Fibroblast of pulmonary artery (primary cell): ENCODE measurements around the gene CAMK1D.

Source experiments
- DNase-seq: peaks from one replicate; pipeline ENCODE4 v3.0.0-alpha.2; 2010; ENCODE audit warnings: low read depth
- H3K4me3 ChIP-seq: replicated peaks from 2 replicates; pipeline ENCODE4 v1.5.1; 2011; ENCODE audit warnings: low read depth, mild to moderate bottlenecking, control low read depth, low read length, moderate library complexity
- TF ChIP-seq, protein P1 (sequence below): IDR thresholded peaks from 2 replicates; pipeline ENCODE4 v1.5.1; 2011; ENCODE audit warnings: mild to moderate bottlenecking, control low read depth, low read length, inconsistent platforms; ENCODE audit errors: missing control alignments

The CAMK1D gene

DNA sequence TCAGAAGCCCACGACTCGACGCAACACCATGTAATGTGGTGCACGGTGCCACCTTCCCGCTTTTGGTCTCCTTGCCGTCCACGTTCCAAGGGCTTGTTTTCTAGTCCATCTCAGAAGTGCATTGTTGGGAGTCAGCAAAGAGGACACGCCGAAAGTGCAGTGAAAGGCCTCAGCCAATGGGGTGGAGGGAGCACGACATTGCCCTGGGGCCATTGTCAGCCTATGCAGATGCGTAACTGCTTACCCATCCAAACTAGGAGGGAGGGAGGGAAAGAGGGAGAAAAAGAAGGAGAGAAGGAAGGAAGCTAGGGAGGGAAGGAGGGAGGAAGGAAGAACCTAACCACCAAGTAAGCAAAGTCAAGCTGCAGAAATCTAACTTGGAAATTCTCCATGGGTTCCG, 449.8 kb downstream of the CAMK1D start:
- TF ChIP-seq, protein P1, sequence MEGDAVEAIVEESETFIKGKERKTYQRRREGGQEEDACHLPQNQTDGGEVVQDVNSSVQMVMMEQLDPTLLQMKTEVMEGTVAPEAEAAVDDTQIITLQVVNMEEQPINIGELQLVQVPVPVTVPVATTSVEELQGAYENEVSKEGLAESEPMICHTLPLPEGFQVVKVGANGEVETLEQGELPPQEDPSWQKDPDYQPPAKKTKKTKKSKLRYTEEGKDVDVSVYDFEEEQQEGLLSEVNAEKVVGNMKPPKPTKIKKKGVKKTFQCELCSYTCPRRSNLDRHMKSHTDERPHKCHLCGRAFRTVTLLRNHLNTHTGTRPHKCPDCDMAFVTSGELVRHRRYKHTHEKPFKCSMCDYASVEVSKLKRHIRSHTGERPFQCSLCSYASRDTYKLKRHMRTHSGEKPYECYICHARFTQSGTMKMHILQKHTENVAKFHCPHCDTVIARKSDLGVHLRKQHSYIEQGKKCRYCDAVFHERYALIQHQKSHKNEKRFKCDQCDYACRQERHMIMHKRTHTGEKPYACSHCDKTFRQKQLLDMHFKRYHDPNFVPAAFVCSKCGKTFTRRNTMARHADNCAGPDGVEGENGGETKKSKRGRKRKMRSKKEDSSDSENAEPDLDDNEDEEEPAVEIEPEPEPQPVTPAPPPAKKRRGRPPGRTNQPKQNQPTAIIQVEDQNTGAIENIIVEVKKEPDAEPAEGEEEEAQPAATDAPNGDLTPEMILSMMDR = no peak
- no peak for DNase-seq
- H3K4me3 ChIP-seq = no peak overlapping the region

DNA sequence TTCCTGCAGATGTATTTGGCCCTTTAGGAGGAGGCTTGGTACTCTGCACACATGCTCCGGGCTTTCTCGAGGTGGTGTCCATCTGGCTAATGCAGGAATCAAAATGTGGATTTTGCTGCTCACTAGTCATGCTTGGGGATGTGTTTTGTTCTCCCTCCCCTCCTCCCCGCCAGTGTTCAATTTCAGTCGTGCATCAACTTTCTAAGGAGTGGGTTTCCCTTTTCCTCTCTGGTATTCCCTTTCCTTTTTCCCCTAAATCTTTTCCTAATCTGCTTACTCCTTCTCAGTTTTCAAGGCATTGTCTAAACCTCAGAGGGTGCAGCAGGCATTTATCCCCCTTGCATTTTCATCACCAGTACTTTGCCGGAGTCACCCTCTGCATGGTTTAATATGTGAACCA, 450.4 kb downstream of the CAMK1D start:
- no peak overlapping the region for H3K4me3 ChIP-seq
- no peak for DNase-seq
- TF ChIP-seq, protein P1 = no peak

DNA sequence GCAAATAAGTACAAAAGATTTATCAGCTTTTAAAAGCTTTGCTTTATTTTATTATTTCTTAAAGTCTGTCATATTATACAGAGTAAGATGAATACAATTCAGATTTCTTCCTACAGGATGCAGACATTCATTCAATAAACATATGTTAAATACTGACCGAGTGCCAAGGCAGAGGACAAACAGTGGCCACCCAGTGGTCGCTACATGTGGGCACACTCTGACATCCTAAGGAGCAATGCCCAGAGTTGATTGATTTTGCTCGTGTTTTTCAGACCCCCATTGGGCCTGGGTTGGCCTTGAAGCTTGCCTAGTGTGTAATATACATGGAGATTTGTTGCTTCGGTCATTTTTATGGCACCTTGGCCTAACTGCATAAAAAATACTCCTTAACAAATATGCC, 451.0 kb downstream of the CAMK1D start:
- TF ChIP-seq, protein P1 = no peak

DNA sequence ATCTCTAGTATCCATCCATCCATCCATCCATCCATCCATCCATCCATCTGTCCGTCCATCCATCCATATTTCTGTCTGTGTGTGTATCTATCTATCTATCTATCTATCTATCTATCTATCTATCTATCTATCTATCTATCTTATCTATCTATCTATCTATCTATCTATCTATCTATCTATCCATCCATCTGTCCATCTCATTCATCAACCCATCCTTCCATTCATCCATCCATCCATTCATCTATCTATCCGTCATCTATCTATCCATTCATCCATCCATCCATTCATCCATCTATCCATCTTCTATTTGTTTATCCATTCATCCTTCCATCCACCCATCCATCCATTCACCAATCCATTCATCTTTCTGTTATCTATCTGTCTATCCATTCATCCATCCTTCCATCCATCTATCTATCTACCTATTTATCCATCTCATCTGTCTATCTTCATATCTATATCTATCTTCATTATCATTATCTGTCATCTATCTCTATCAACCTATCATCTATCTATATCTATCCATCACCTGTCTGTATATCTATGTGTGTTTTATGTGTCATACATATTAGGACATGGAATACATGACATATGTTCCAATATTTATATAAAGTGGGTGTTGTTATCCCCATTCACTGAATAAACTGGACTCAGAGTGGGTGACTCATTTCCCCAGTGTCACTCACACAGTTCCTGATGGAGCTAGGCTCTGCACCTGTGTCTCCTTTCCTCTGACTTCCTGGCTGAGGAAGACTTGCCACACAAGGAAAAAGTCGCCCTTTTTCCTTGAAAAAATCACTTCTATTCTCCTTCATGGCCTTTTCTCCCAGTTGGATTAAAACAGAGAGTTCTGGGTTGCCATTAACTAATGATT, 452.1 kb downstream of the CAMK1D start:
- no peak overlapping the region for H3K4me3 ChIP-seq
- TF ChIP-seq, protein P1 = no peak
- DNase-seq = no peak

More for the DNA sequence above, 451.0 kb downstream of the CAMK1D start:
- DNase-seq = no peak
- no peak overlapping the region for H3K4me3 ChIP-seq

DNA sequence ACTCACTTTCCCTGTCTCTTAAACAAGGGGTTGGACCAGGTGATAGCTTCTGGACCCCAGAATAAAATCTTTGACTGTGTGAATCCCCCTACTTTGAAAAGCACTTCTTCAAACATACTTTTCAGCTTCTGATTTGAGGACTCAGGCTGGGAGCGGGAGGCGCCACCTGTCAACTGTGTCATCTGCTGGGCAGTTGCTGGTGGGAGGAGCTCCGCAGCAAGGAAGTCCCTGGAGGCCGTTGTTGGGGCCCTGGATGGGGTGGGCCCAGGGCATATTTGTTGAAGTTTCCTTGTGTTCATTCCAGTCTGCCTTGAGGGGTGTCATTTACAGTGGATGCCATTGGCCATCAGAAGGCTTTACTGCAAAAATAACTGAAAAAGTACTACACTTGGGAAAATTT, 454.4 kb downstream of the CAMK1D start:
- H3K4me3 ChIP-seq = no peak overlapping the region
- DNase-seq = no peak
- TF ChIP-seq, protein P1 = no peak

DNA sequence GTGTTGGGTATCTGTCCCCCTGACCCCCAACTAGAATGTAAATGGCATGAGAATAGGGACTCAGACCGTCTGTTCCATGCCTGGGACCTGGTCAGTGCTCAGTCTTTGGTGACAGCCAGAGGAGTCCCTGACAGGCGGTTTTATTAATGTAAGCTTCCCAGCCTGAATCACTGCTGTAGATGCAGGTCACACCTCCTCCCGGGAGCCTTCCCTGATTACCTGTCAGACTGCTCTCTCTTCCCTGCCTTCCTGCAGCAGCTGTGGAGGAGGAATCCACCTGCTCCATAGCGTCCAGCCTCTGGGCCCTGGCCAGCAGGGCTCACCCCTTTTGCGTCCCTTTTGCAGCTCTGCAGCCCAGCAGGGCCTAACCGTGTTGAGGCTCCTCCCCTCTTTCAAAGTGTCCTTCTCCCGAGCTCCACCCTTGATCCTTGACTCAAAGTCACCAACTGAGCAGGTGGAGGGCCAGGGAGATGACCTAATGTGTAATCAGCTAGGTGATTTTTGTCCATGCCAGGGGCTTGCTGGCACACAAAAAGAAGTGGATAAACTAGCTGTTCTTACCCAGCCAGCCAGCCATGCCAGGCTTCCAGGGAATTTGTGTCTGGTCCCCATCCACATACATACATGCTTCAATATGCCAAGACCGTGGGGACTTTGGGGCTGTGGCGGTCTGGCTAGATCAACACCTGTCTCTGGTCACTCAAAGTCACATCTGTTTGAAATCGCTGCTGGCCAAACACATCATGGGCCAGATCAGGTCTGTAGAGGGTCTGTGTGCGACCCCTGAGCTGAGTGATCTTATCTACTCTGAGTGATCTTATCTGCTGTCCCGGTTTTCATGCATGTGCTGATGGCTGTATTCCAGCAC, 457.1 kb downstream of the CAMK1D start:
- no peak for DNase-seq

More for the DNA sequence above, 457.1 kb downstream of the CAMK1D start:
- H3K4me3 ChIP-seq = no peak overlapping the region
- TF ChIP-seq, protein P1 = no peak
